Activated CD4-positive, alpha-beta T cell treated with anti-CD3 and anti-CD28 coated beads, Interleukin-2, amount 50 U/mL, for 1 hour (primary cell): Measurements from ENCODE around the gene ETF1.

Experiments used
- DNase-seq: peaks from one replicate; pipeline ENCODE4 v3.0.0-alpha.2; 2020

Gene ETF1

GRCh38 chr5:138560971-138561370, 17.9 kb upstream of the ETF1 start:
- no peak for DNase-seq

GRCh38 chr5:138559937-138560336, 16.9 kb upstream of the ETF1 start:
- DNase-seq: no peak

GRCh38 chr5:138557677-138558076, 14.6 kb upstream of the ETF1 start:
- no peak for DNase-seq

- no peak for DNase-seq
Observed at GRCh38 chr5:138554143-138554542, 11.1 kb upstream of the ETF1 start.

GRCh38 chr5:138553437-138554095, 10.5 kb upstream of the ETF1 start:
- no peak for DNase-seq

- DNase-seq: no peak
Observed at GRCh38 chr5:138552657-138553056, 9.6 kb upstream of the ETF1 start.

- no peak for DNase-seq
Observed at GRCh38 chr5:138549414-138549813, 6.4 kb upstream of the ETF1 start.

GRCh38 chr5:138545919-138546562, 3.0 kb upstream of the ETF1 start:
- DNase-seq: no peak

GRCh38 chr5:138544181-138545134, 1.4 kb upstream of the ETF1 start:
- no peak for DNase-seq

GRCh38 chr5:138543730-138544104, 681 bp upstream of the ETF1 start:
- no peak for DNase-seq

GRCh38 chr5:138542180-138542955, 668 bp downstream of the ETF1 start:
- peak; percentile 16 for DNase-seq

- DNase-seq: no peak
Observed at GRCh38 chr5:138541511-138542179, 1.4 kb downstream of the ETF1 start.

GRCh38 chr5:138539791-138540190, 3.2 kb downstream of the ETF1 start:
- DNase-seq: no peak

GRCh38 chr5:138538943-138539627, 4.0 kb downstream of the ETF1 start:
- no peak for DNase-seq

GRCh38 chr5:138536665-138537315, 6.2 kb downstream of the ETF1 start:
- no peak for DNase-seq

GRCh38 chr5:138536215-138536614, 6.8 kb downstream of the ETF1 start:
- no peak for DNase-seq

GRCh38 chr5:138533973-138534941, 8.8 kb downstream of the ETF1 start:
- DNase-seq: no peak

GRCh38 chr5:138529812-138530211, 13.2 kb downstream of the ETF1 start:
- no peak for DNase-seq

- DNase-seq: no peak
Observed at GRCh38 chr5:138528744-138529469, 14.1 kb downstream of the ETF1 start.
